Hepatocyte (in vitro differentiated cells): Measurements from ENCODE around the gene EDEM1.

Source experiments
- CTCF ChIP-seq: fragments of 200-600 bp; sonication (generic); IDR thresholded peaks from 2 replicates; pipeline ENCODE4 v1.5.1; 2016; ENCODE audit warnings: antibody characterized with exemption, mild to moderate bottlenecking; ENCODE audit not compliant: poor library complexity
- EZH2 ChIP-seq: fragments of 200-600 bp; sonication (generic); IDR thresholded peaks from 2 replicates; pipeline ENCODE4 v1.6.1; 2016; ENCODE audit warnings: antibody characterized with exemption, mild to moderate bottlenecking, borderline replicate concordance
- EZH2phosphoT487 ChIP-seq: fragments of 200-600 bp; sonication (generic); IDR thresholded peaks from one replicate; pipeline ENCODE4 v1.6.1; 2018; ENCODE audit warnings: antibody characterized with exemption, mild to moderate bottlenecking, low read depth, moderate library complexity; ENCODE audit not compliant: unreplicated experiment, severe bottlenecking

GRCh38 chr3:5205165-5205941 lies 17.8 kb downstream of the EDEM1 start:
- no peak for TF ChIP-seq EZH2
- no peak for TF ChIP-seq CTCF
- TF ChIP-seq EZH2phosphoT487, result no peak
